ENCODE measurements around the gene PARN. TPM values are rescaled to one million over a fixed set of nuclear protein-coding genes. Genes with fewer than 3 reads are reported as not detected.

The PARN gene
- total and polyA plus RNA-seq, 2 of the 4 experiments (the other 2 are of a cell fraction): 24.6 to 25.1 TPM

- Histone ChIP-seq H4K91ac (ENCODE audit: insufficient read depth, low read depth, low read length) (no peak overlapping the region), H3K4me1 (ENCODE audit: control insufficient read depth, insufficient read depth, low read length) (peaks cover 4% of the 10 kb centered on the region; the same call in 1 of the 2 replicates), H3K4me3 (ENCODE audit: insufficient read depth, low read depth, low read length) (no peak overlapping the region), H3K23ac (ENCODE audit: low read depth, low read length) (no peak overlapping the region), H3K56ac (ENCODE audit: extremely low read depth, insufficient read depth, low read length) (no peak overlapping the region), H3K79me1 (ENCODE audit: low read depth in 1 of 2, low read length in 2 of 2) (peaks cover 4 to 9% of the 10 kb centered on the region in 2 experiments; a peak in 1 of 4 replicates), H4K20me1 (ENCODE audit: insufficient read depth, low read length) (no peaks in the 10 kb centered on the region), H2BK15ac (ENCODE audit: low read depth, low read length) (no peak overlapping the region), H3K9ac (ENCODE audit: low read depth, low read length) (no peak overlapping the region), H2AK5ac (ENCODE audit: low read depth, low read length) (no peak overlapping the region), H2BK20ac (ENCODE audit: low read depth, low read length) (no peak overlapping the region), H3K27ac (ENCODE audit: insufficient read depth, low read length) (no peak overlapping the region), H2AK9ac (replicated peaks; ENCODE audit: low read depth, low read length, poor library complexity) (peak overlapping the region; percentile 19), H2BK120ac (ENCODE audit: low read depth, low read length) (no peak overlapping the region), H3K9me3 (ENCODE audit: control insufficient read depth, insufficient read depth, low read length) (no peaks in the 10 kb centered on the region), H3K4ac (ENCODE audit: low read depth, low read length) (no peak overlapping the region), H3K9me1 (ENCODE audit: insufficient read depth, low read length) (peaks cover 13% of the 10 kb centered on the region), H4K8ac (ENCODE audit: low read depth in 2 of 2, low read length in 2 of 2) (no peak overlapping the region), H4K5ac (ENCODE audit: low read depth, low read length) (no peak overlapping the region), H3K27me3 (ENCODE audit: control insufficient read depth, insufficient read depth, low read length) (no peaks in the 10 kb centered on the region), H3K18ac (ENCODE audit: low read depth, low read length) (no peak overlapping the region), H3K14ac (replicated peaks; ENCODE audit: low read depth, low read length) (no peak overlapping the region), H2BK5ac (ENCODE audit: low read depth, low read length, poor library complexity, severe bottlenecking) (no peak overlapping the region), H3K36me3 (ENCODE audit: control insufficient read depth, insufficient read depth, low read length) (peaks cover 2% of the 10 kb centered on the region; the same call in 1 of the 2 replicates), H3K4me2 (ENCODE audit: low read depth, low read length) (no peak overlapping the region), H2AFZ (replicated peaks; ENCODE audit: low read length, poor library complexity) (no peak overlapping the region)
- no peak for ATAC-seq (ENCODE audit: low read depth)
- intact Hi-C loops (cut with micrococcal nuclease): no loop called here
- in situ Hi-C loops (cut with MboI; ENCODE audit: low sequenced_read_pairs): no loop called here
- TF ChIP-seq MAZ (IDR thresholded peaks at IDR 0.05; ENCODE audit: borderline replicate concordance, low read depth, low read length) (no peak), MAFK (IDR thresholded peaks at IDR 0.05; ENCODE audit: low read depth, low read length) (no peak), RFX5 (IDR thresholded peaks at IDR 0.05; ENCODE audit: low read depth, low read length) (no peak), NFE2L2 (IDR thresholded peaks at IDR 0.05; ENCODE audit: low read depth, low read length) (no peak), BHLHE40 (IDR thresholded peaks at IDR 0.05; ENCODE audit: low read depth, low read length) (no peak), CEBPB (IDR thresholded peaks at IDR 0.05; ENCODE audit: low read depth, low read length) (no peak), FOS (IDR thresholded peaks at IDR 0.05; ENCODE audit: low read depth, low read length) (no peak), CHD1 (IDR thresholded peaks at IDR 0.05; ENCODE audit: low read depth, low read length) (no peak), SMC3 (IDR thresholded peaks at IDR 0.05; ENCODE audit: low read depth, low read length) (no peak), USF2 (IDR thresholded peaks at IDR 0.05; ENCODE audit: low read depth, low read length) (no peak), MXI1 (IDR thresholded peaks at IDR 0.05; ENCODE audit: borderline replicate concordance, low read depth, low read length) (no peak), RAD21 (IDR thresholded peaks at IDR 0.05; ENCODE audit: low read length) (no peak), POLR2A (IDR thresholded peaks at IDR 0.05; ENCODE audit: low read depth, low read length) (no peak), RCOR1 (IDR thresholded peaks at IDR 0.05; ENCODE audit: insufficient replicate concordance, low read length) (no peak)
- TF ChIP-seq, protein P1, sequence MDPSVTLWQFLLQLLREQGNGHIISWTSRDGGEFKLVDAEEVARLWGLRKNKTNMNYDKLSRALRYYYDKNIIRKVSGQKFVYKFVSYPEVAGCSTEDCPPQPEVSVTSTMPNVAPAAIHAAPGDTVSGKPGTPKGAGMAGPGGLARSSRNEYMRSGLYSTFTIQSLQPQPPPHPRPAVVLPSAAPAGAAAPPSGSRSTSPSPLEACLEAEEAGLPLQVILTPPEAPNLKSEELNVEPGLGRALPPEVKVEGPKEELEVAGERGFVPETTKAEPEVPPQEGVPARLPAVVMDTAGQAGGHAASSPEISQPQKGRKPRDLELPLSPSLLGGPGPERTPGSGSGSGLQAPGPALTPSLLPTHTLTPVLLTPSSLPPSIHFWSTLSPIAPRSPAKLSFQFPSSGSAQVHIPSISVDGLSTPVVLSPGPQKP (IDR thresholded peaks at IDR 0.05; ENCODE audit: borderline replicate concordance, low read depth, low read length): no peak
- BruUV-seq (replicated peaks): no TSS peak
- 97% methylated on average over 9 of the region's 18 CpGs; no CpG with 5 or more reads in 1 of the 2 experiments for WGBS, 2 experiments (ENCODE audit: extremely low coverage in 2 of 2, insufficient read length in 1 of 2)
- no peak for DNase-seq
- dilution Hi-C loops (cut with HindIII; ENCODE audit: low sequenced_read_pairs, unreplicated experiment): no loop called here
- ChIA-PET CTCF (no interaction called here), POLR2A (ENCODE audit: unreplicated experiment) (no interaction called here)
Measured at GRCh38 chr16:14495213-14496046, 134.6 kb downstream of the PARN start.
